HG03135 (cell line): ENCODE results near the gene XRCC1.

ENCODE experiments used
- ATAC-seq: cut with Tn5 transposase; IDR thresholded peaks from one replicate; pipeline ENCODE4 v1.9.1; 2021; ENCODE audit warnings: mild to moderate bottlenecking, moderate library complexity; ENCODE audit not compliant: unreplicated experiment

The XRCC1 gene

GRCh38 chr19:43581467-43581866 lies 6.1 kb upstream of the XRCC1 start:
- ATAC-seq: no peak

DNA sequence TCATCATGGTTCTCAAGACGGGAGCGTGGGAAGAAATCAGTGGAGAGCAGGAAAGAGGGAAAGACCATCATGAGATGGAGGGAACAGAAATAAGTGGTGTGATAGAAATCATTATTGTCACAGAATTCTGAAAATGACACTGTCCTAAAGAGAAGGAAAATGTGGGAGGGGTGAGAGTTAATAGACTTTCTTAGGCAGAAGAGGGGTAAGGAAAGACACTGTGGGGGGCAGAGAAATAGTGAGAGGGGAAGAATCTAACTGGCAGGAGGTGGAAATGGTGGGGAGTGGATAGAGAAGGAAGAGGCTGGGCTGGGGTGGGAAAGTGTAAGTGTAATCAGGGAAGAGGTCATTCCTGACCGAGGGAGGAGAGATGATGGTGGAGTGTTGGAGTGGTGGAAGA lies 3.5 kb upstream of the XRCC1 start:
- ATAC-seq: no peak

GRCh38 chr19:43575955-43576878 lies 890 bp upstream of the XRCC1 start:
- no peak for ATAC-seq

- ATAC-seq: no peak
Measured at GRCh38 chr19:43574424-43575155, 737 bp downstream of the XRCC1 start.

- ATAC-seq: no peak
Measured at GRCh38 chr19:43572171-43572588, 3.1 kb downstream of the XRCC1 start.

GRCh38 chr19:43570174-43570791 lies 5.0 kb downstream of the XRCC1 start:
- no peak for ATAC-seq

- ATAC-seq: no peak
Measured at GRCh38 chr19:43569657-43570056, 5.7 kb downstream of the XRCC1 start.

DNA sequence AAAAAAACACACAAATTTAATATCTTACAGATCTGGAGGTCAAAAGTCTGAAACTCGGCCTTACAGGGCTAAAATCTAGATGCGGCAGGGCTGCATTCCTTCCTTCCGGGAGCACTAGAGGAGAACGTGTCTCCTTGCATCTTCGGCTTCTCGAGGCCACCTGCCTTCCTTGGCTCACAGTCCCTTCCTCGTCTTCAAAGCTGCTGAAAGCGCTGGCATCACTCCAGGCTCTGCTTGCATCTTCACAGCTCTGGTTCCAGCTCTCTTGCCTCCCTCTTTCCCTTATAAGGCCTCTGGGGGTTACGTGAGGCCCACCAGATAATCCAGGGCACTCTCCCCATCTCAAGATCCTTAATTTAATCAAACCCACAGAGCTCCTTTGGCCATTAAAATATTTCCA lies 10.5 kb downstream of the XRCC1 start:
- no peak for ATAC-seq

DNA sequence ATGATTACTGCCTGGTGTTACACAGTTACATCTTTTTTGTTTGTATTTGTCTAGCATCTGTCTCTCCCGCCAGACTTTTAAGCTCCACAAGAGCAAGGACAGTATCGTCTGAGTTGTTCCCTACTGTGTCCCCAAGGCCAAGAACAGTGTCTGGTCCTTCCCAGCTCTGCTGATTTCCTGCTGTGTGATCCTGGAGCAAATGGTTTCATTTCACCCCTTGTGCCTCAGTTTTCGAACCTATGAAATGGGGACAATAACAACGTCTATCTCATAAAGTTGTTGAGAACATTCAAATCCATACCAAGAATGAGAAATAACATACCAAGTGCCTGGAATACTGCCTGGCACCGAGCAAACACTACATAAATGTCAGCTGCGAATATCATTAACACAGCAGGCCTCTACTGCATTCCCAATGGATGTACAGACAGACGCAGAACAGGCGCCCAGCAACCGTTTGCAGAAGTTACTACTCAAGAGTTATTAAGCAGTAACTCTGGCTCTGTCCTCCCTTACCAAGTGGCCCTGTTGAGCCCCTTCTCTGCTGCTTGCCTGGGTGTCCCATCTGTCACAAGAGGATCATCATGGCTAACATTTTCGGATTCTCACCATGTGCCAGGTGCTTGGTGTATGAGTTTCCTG lies 11.4 kb downstream of the XRCC1 start:
- ATAC-seq: no peak

DNA sequence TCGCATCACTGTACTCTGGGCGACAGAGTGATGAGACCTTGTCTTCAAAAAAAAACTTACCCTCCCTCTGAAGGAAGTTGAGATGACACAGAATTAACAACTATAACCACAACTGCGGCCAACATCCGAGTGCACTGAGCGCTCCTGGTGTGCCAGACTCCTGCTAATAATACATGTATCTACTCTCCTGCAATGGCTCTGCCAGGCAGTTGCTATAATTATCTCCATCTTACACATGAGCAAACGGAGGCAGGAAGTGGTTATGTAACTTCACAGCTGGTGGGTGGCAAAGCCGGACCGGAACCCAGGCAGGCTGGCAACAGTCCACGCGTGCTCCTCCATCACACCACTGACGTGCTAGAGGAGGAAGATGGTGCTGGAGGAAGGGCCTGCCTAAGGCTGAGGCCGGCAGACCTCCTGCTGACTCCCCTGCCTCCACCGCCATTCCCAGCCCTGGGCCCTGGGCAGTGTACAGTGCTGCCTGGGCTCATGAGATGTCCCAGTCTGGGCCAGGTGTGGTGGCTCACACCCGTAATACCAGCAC lies 12.6 kb downstream of the XRCC1 start:
- peak; percentile 73 for ATAC-seq

DNA sequence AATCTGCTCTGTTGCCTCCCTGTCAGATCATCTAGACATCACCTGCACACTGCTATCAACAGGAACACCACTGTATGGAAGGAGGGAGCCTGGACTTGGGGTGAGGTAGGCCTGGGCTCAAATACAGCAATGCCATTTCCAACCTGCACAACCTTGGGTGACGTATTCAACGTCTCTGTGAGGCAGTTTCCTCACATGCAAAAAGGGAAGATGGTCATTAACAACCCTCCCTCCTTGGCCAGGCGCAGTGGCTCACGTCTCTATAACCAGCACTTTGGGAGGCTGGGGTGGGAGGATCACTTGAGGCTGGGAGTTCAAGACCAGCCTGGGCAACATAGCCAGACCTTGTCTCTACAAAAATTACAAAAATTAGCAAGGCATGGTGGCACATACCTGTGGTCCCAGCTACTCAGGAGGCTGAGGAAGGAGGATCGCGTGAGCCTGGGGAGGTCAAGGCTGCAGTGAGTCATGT lies 13.1 kb downstream of the XRCC1 start:
- no peak for ATAC-seq

- no peak for ATAC-seq
Measured at GRCh38 chr19:43561139-43561970, 14.0 kb downstream of the XRCC1 start.

- ATAC-seq: no peak
Measured at GRCh38 chr19:43560687-43561086, 14.6 kb downstream of the XRCC1 start.

GRCh38 chr19:43555185-43555770 lies 20.0 kb downstream of the XRCC1 start:
- ATAC-seq: no peak

DNA sequence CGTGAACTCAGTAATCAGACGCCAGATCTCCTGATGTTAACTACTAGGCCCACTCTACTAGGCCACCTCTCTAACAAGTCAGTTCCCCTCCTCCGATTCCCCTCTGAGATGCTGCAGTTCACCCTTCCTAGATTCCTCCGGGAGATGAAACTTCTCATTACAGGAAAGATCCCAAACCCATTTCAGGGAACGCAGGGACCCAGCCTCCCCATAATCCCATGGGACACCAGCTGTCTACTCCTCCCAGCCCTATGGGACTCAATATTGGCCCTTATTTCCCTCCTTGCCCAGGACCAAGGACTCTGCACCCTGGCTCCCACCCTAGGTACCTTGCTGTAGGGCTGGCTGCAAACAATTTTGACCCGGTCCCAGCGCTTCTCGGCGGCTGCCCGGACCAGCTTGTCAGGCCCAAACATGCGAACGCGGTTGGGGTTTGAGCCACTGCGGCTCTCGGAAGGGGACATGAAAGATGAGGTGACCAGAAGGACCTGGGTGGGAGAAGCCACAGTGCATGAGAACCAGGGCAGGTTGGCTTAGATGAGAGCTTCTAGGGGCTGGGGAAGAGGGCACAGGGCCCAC lies 20.9 kb downstream of the XRCC1 start:
- ATAC-seq: no peak

GRCh38 chr19:43553656-43554055 lies 21.7 kb downstream of the XRCC1 start:
- ATAC-seq: no peak

DNA sequence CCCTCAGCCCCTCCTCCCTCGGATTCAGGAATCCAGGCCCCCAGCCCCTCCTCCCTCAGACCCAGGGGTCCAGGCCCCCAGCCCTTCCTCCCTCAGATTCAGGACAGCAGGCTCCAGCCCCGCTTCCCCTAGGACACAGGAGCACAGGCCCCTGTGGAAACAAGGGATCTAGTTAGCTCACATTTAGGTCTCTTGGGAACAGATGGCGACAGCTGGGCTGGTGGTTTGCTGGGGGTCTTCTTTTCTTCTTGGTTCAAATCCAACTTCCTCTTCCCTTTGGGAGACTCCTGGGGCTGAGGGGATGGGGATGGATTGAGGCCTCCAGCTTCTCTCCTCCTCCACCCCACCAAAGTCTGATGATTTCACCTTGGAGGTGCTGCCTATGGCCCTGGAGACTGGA lies 22.7 kb downstream of the XRCC1 start:
- ATAC-seq: no peak

GRCh38 chr19:43552198-43552450 lies 23.2 kb downstream of the XRCC1 start:
- ATAC-seq: no peak

DNA sequence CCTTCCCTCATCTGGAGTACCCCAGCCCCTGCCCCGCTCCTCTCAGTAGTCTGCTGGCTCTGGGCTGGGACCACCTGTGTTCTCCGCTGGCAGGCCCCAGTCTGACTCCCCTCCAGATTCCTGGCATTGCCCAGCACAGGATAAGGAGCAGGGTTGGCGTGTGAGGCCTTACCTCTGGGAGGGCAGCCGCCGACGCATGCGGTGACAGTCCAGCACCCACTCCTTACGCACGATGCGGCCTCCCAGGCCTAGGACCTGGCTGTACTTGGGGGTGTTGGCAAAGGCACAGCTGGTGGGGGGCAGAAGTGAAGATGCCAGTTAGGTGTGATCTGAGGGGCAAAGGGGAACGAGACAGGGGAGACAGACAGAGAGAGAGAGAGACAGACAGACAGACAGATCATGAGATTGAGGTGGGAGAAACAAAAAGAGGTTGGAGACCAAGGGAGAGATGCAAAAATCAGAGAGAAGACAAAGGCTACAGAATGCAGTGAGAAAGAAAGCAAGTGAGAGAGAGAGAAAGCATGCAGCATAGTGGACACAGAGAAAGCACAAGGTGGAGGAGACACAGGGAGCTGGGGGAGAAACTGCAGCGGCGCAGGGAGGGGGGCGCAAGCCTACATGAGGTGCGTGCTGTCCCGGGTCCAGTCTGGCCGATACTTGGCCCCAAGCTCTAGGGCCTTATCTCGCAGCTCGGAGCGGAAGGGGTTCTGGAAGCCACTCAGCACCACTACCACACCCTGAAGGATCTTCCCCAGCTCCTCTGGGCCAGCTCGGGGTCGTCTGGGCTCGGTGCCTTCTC lies 23.7 kb downstream of the XRCC1 start:
- no peak for ATAC-seq
